Tibial nerve (tissue), 4 donors: Measurements from ENCODE around the gene MSI2. TPM values are rescaled to one million over a fixed set of nuclear protein-coding genes. Genes with fewer than 3 reads are reported as not detected.

Experiments
- DNase-seq, 2 donors: peaks; one replicate each; pipeline ENCODE4 v3.0.0-alpha.2; 2019; ENCODE audit warnings: low spot score in 2 of 2
- H3K27ac ChIP-seq, 4 donors: fragments of 200-600 bp; sonication (generic) in 3 of 4; one replicate each; pipeline ENCODE4 v1.5.1; 2017 to 2019; ENCODE audit warnings: mild to moderate bottlenecking in 1 of 4
- H3K27me3 ChIP-seq, 2 donors: fragments of 200-600 bp; sonication (generic) in 1 of 2; one replicate each; pipeline versions ENCODE4 v1.5.1 to v1.6.0; 2017 to 2019
- H3K36me3 ChIP-seq, 3 donors: fragments of 200-600 bp; sonication (generic); one replicate each; pipeline ENCODE4 v1.5.1; 2018 to 2019
- H3K4me1 ChIP-seq, 4 donors: fragments of 200-600 bp; sonication (generic) in 3 of 4; one replicate each; pipeline ENCODE4 v1.5.1; 2017 to 2019
- H3K4me3 ChIP-seq, 4 donors: fragments of 200-600 bp; sonication (generic) in 3 of 4; one replicate each; pipeline ENCODE4 v1.5.1; 2017 to 2019; ENCODE audit warnings: mild to moderate bottlenecking in 1 of 4, moderate library complexity in 1 of 4
- H3K9me3 ChIP-seq, 4 donors: fragments of 200-600 bp; sonication (generic) in 3 of 4; one replicate each; pipeline ENCODE4 v1.5.1; 2017 to 2019
- CTCF ChIP-seq, 5 experiments: fragments of 200-600 bp in 3 of 5; fragments of 450-650 bp in 2 of 5; sonication (generic) in 3 of 5; IDR thresholded peaks; one replicate each; pipeline ENCODE4 v1.5.1; 2016 to 2019; ENCODE audit warnings: antibody characterized with exemption in 5 of 5, mild to moderate bottlenecking in 3 of 5, moderate library complexity in 2 of 5
- EP300 ChIP-seq, 2 donors: sonication (generic); formaldehyde crosslinking; IDR thresholded peaks; one replicate each; pipeline ENCODE4 v1.6.1; 2017; ENCODE audit warnings: antibody characterized with exemption in 2 of 2, mild to moderate bottlenecking in 1 of 2
- POLR2A ChIP-seq, 2 donors: fragments of 450-650 bp; IDR thresholded peaks; one replicate each; pipeline ENCODE4 v1.6.1; 2017; ENCODE audit warnings: antibody characterized with exemption in 2 of 2, mild to moderate bottlenecking in 2 of 2, moderate library complexity in 2 of 2
- WGBS, 2 donors: methylation state at CpG; one replicate each; pipeline ENCODE4 v1.1.5; 2018; 5-methylcytosine and 5-hydroxymethylcytosine counted together
- total RNA-seq, 4 donors: library from RNA; depleted of rRNA; stranded (reverse); fragments of >200 nt; gene quantifications; one replicate each; pipeline ENCODE4 v1.1.0, GENCODE V29; 2016

The MSI2 gene
- total RNA-seq, 4 donors from 2014 or later = 11.5 to 18.3 (median 14.2) TPM

GRCh38 chr17:57225127-57225526, 31.2 kb upstream of the MSI2 start:
- H3K4me1 ChIP-seq = no peaks in the 10 kb centered on the region
- H3K9me3 ChIP-seq = peaks cover 0 to 25% (median 5%) of the 10 kb centered on the region in 4 donors
- H3K27ac ChIP-seq = no peak overlapping the region
- no peaks in the 10 kb centered on the region for H3K27me3 ChIP-seq
- 86 to 88% methylated on average over 2 of the region's 2 CpGs for WGBS, 2 donors
- no peak for TF ChIP-seq CTCF (IDR thresholded peaks at IDR 0.05)
- no peak for TF ChIP-seq POLR2A (IDR thresholded peaks at IDR 0.05)
- no peak for TF ChIP-seq EP300 (IDR thresholded peaks at IDR 0.05)
- H3K4me3 ChIP-seq = no peak overlapping the region
- H3K36me3 ChIP-seq = no peaks in the 10 kb centered on the region
- no peak for DNase-seq

- Histone ChIP-seq H3K9me3 (peaks cover 0 to 18% (median 3%) of the 10 kb centered on the region in 4 donors), H3K36me3 (no peaks in the 10 kb centered on the region), H3K4me3 (no peak overlapping the region), H3K27ac (no peak overlapping the region), H3K4me1 (no peaks in the 10 kb centered on the region), H3K27me3 (no peaks in the 10 kb centered on the region)
- TF ChIP-seq EP300 (IDR thresholded peaks at IDR 0.05) (no peak), POLR2A (IDR thresholded peaks at IDR 0.05) (no peak), CTCF (IDR thresholded peaks at IDR 0.05) (no peak)
- no peak for DNase-seq
- 46 to 59% methylated on average over 1 of the region's 1 CpG for WGBS, 2 donors
These were observed 29.5 kb upstream of the MSI2 start for GRCh38 chr17:57226793-57227192.

GRCh38 chr17:57228911-57229310, 27.4 kb upstream of the MSI2 start:
- TF ChIP-seq EP300 (IDR thresholded peaks at IDR 0.05) (no peak), CTCF (IDR thresholded peaks at IDR 0.05) (no peak), POLR2A (IDR thresholded peaks at IDR 0.05) (no peak)
- Histone ChIP-seq H3K27ac (no peak overlapping the region), H3K4me3 (no peak overlapping the region), H3K4me1 (no peaks in the 10 kb centered on the region), H3K9me3 (no peaks in the 10 kb centered on the region), H3K27me3 (no peaks in the 10 kb centered on the region), H3K36me3 (no peaks in the 10 kb centered on the region)
- 61 to 65% methylated on average over 4 of the region's 4 CpGs for WGBS, 2 donors
- no peak for DNase-seq

- Histone ChIP-seq H3K27me3 (peaks cover 0 to 6% of the 10 kb centered on the region in 2 donors), H3K36me3 (no peaks in the 10 kb centered on the region), H3K4me3 (no peak overlapping the region), H3K4me1 (no peaks in the 10 kb centered on the region), H3K27ac (no peak overlapping the region), H3K9me3 (no peaks in the 10 kb centered on the region)
- WGBS, 2 donors = 64 to 74% methylated on average over 2 of the region's 2 CpGs
- no peak for TF ChIP-seq EP300 (IDR thresholded peaks at IDR 0.05)
- DNase-seq = no peak
These were observed 22.1 kb upstream of the MSI2 start for GRCh38 chr17:57234061-57234738.

- 26 to 41% methylated on average over 1 of the region's 1 CpG for WGBS, 2 donors
- no peaks in the 10 kb centered on the region for H3K36me3 ChIP-seq
- DNase-seq = no peak
- H3K27me3 ChIP-seq = peaks cover 0 to 6% of the 10 kb centered on the region in 2 donors
- no peak overlapping the region for H3K27ac ChIP-seq
- no peak overlapping the region for H3K4me3 ChIP-seq
- TF ChIP-seq POLR2A (IDR thresholded peaks at IDR 0.05) (no peak), CTCF (IDR thresholded peaks at IDR 0.05) (no peak), EP300 (IDR thresholded peaks at IDR 0.05) (no peak)
- no peaks in the 10 kb centered on the region for H3K9me3 ChIP-seq
- no peaks in the 10 kb centered on the region for H3K4me1 ChIP-seq
These were observed 21.6 kb upstream of the MSI2 start for GRCh38 chr17:57234739-57235092.
